Posterior vena cava (tissue), 2 donors: ENCODE results near the gene HTR3C. TPM values are rescaled to one million over a fixed set of nuclear protein-coding genes. Genes with fewer than 3 reads are reported as not detected.

Experiments
- DNase-seq: peaks from one replicate; pipeline ENCODE4 v3.0.0-alpha.2; 2020; ENCODE audit warnings: low spot score
- intact Hi-C, 2 donors: fragments of 100-400 bp; cut with DNase I; formaldehyde crosslinking; loops; one replicate each; pipeline versions ENCODE4 v1.14.1 to v1.14.2; 2022 to 2023
- total RNA-seq, 2 donors: library from RNA; stranded (reverse); fragmentation: NEBNext Ultra II Directional; extraction: Animal tissue kit (Norgen Biotek cat#: 25700); gene quantifications; one replicate each; pipeline ENCODE4 v1.2.1, GENCODE V29; 2021
- donor health status: DM: yes; HTN: yes; CAD: no.
- donor health status: DM: yes; HTN: yes; CAD: no.

Gene HTR3C
- total RNA-seq, 2 donors from 2014 or later = not detected

- intact Hi-C loops = no loop called here
- no peak for DNase-seq
These were observed 26.0 kb downstream of the HTR3C start for GRCh38 chr3:184078851-184079250.

- intact Hi-C loops = no loop called here
- DNase-seq = no peak
These were observed 28.4 kb downstream of the HTR3C start for GRCh38 chr3:184081116-184081830.

GRCh38 chr3:184082034-184082433 lies 29.2 kb downstream of the HTR3C start:
- intact Hi-C loops = no loop called here
- no peak for DNase-seq

GRCh38 chr3:184082465-184082864 lies 29.6 kb downstream of the HTR3C start:
- no peak for DNase-seq
- intact Hi-C loops = no loop called here

GRCh38 chr3:184085389-184085852 lies 32.6 kb downstream of the HTR3C start:
- intact Hi-C loops = no loop called here
- no peak for DNase-seq

GRCh38 chr3:184092199-184092598 lies 39.4 kb downstream of the HTR3C start:
- intact Hi-C loops = no loop called here
- no peak for DNase-seq

- no peak for DNase-seq
- intact Hi-C loops = no loop called here
These were observed 44.0 kb downstream of the HTR3C start, which contains the start of gene HTR3E for GRCh38 chr3:184096811-184097383. HTR3E (plus strand) TSS chr3:184097064; CDS start chr3:184097530, 466 bp downstream.

- intact Hi-C loops = no loop called here
- DNase-seq = no peak
These were observed 44.7 kb downstream of the HTR3C start for GRCh38 chr3:184097556-184097955.

GRCh38 chr3:184099806-184100686 lies 47.2 kb downstream of the HTR3C start:
- DNase-seq = no peak
- intact Hi-C loops = no loop called here

Other genes starting within 250 kb of the HTR3C start
- 1 to 10 TPM in 1 of 2 donors, not detected in 1; 1.4 TPM for gene MAP6D1, start 227.5 kb upstream of the HTR3C start, total RNA-seq
- 10 to 100 TPM; 57.8 to 60.7 TPM for gene PARL, start 168.2 kb upstream of the HTR3C start, total RNA-seq
- gene ABCC5, start 35.2 kb upstream of the HTR3C start, total RNA-seq = 10 to 100 TPM; 17.5 to 20.0 TPM
- not detected for gene HTR3D, start 21.3 kb upstream of the HTR3C start, total RNA-seq
- not detected for gene HTR3E, start 44.0 kb downstream of the HTR3C start, total RNA-seq
- 10 to 100 TPM; 23.3 to 26.4 TPM for gene EIF2B5, start 82.3 kb downstream of the HTR3C start, total RNA-seq
- gene DVL3, start 102.3 kb downstream of the HTR3C start, total RNA-seq = 10 to 100 TPM; 67.3 to 70.7 TPM
- 100 to 1,000 TPM; 324 to 365 TPM for gene AP2M1, start 121.8 kb downstream of the HTR3C start, total RNA-seq
- 10 to 100 TPM; 38.9 to 48.8 TPM for gene ABCF3, start 133.2 kb downstream of the HTR3C start, total RNA-seq
- gene VWA5B2, start 176.5 kb downstream of the HTR3C start, total RNA-seq = under 1 TPM in 1 of 2 donors, not detected in 1; 0.38 TPM
- gene ALG3, start 195.9 kb downstream of the HTR3C start, total RNA-seq = 10 to 100 TPM; 26.8 to 28.6 TPM
- 1 to 10 TPM; 1.3 to 2.5 TPM for gene EEF1AKMT4, start 196.6 kb downstream of the HTR3C start, total RNA-seq
- gene CAMK2N2, start 208.5 kb downstream of the HTR3C start, total RNA-seq = under 1 TPM in 1 of 2 donors, not detected in 1; 0.24 TPM
- not detected for gene ECE2, start 223.0 kb downstream of the HTR3C start, total RNA-seq
- 100 to 1,000 TPM; 128 to 163 TPM for gene PSMD2, start 246.2 kb downstream of the HTR3C start, total RNA-seq